Measurements from ENCODE around the gene CAMK4. TPM values are rescaled to one million over a fixed set of nuclear protein-coding genes. Genes with fewer than 3 reads are reported as not detected.

The CAMK4 gene
- total RNA-seq, 1 donor from 2014 or later = 3.8 TPM

- Mint-ChIP-seq H3K27me3 (ENCODE audit: low read depth, unreplicated experiment) (no peaks in the 10 kb centered on the region), H3K4me1 (ENCODE audit: low read depth, unreplicated experiment) (no peaks in the 10 kb centered on the region), H3K4me3 (ENCODE audit: unreplicated experiment) (no peak overlapping the region), H3K9me3 (ENCODE audit: unreplicated experiment) (no peaks in the 10 kb centered on the region), H3K36me3 (ENCODE audit: low read depth, unreplicated experiment) (no peaks in the 10 kb centered on the region), H3K27ac (ENCODE audit: unreplicated experiment) (no peak overlapping the region)
- Histone ChIP-seq H2AFZ (ENCODE audit: low read depth, low read length) (no peak overlapping the region), H4K20me1 (ENCODE audit: insufficient read depth, low read length) (no peaks in the 10 kb centered on the region), H3K79me2 (ENCODE audit: insufficient read depth, low read length) (no peaks in the 10 kb centered on the region), H3K27me3 (ENCODE audit: insufficient read depth, low read length) (no peaks in the 10 kb centered on the region), H3K4me3 (ENCODE audit: insufficient read depth, low read depth, low read length) (no peak overlapping the region), H3K4me1 (ENCODE audit: insufficient read depth, low read length) (no peaks in the 10 kb centered on the region), H3K4me2 (ENCODE audit: low read length) (no peak overlapping the region), H3K36me3 (ENCODE audit: insufficient read depth, low read length) (no peaks in the 10 kb centered on the region), H3K27ac (ENCODE audit: low read depth, low read length) (no peak overlapping the region), H3K9ac (ENCODE audit: low read length) (no peak overlapping the region), H3K9me3 (ENCODE audit: insufficient read depth, low read depth, low read length) (no peaks in the 10 kb centered on the region)
- DNase-seq (ENCODE audit: low read depth) (peak; percentile 64), FAIRE-seq (no peak)
- TF ChIP-seq EZH2 (IDR thresholded peaks at IDR 0.05; ENCODE audit: insufficient read depth, low read length) = no peak
- TF ChIP-seq CTCF (IDR thresholded peaks at IDR 0.05; ENCODE audit: insufficient read depth, low read depth, low read length) = no peak
Observed at GRCh38 chr5:111277061-111277460, 52.9 kb downstream of the CAMK4 start.

- no peak for FAIRE-seq
- no peak for DNase-seq (ENCODE audit: low read depth)
- H3K27me3 Mint-ChIP-seq (ENCODE audit: low read depth, unreplicated experiment) = no peaks in the 10 kb centered on the region
Observed at GRCh38 chr5:111278858-111279504, 54.8 kb downstream of the CAMK4 start.

More at GRCh38 chr5:111278858-111279504, 54.8 kb downstream of the CAMK4 start:
- H3K4me3 Mint-ChIP-seq (ENCODE audit: unreplicated experiment) = no peak overlapping the region
- Histone ChIP-seq H2AFZ (ENCODE audit: low read depth, low read length) (no peak overlapping the region), H3K9me3 (ENCODE audit: insufficient read depth, low read depth, low read length) (no peaks in the 10 kb centered on the region), H3K9ac (ENCODE audit: low read length) (no peak overlapping the region), H3K79me2 (ENCODE audit: insufficient read depth, low read length) (no peaks in the 10 kb centered on the region), H3K4me1 (ENCODE audit: insufficient read depth, low read length) (no peaks in the 10 kb centered on the region), H3K36me3 (ENCODE audit: insufficient read depth, low read length) (no peaks in the 10 kb centered on the region), H4K20me1 (ENCODE audit: insufficient read depth, low read length) (no peaks in the 10 kb centered on the region), H3K4me3 (ENCODE audit: insufficient read depth, low read depth, low read length) (no peak overlapping the region), H3K4me2 (ENCODE audit: low read length) (no peak overlapping the region), H3K27ac (ENCODE audit: low read depth, low read length) (no peak overlapping the region), H3K27me3 (ENCODE audit: insufficient read depth, low read length) (no peaks in the 10 kb centered on the region)
- TF ChIP-seq CTCF (IDR thresholded peaks at IDR 0.05; ENCODE audit: insufficient read depth, low read depth, low read length) = peak; percentile 58
- no peak for TF ChIP-seq EZH2 (IDR thresholded peaks at IDR 0.05; ENCODE audit: insufficient read depth, low read length)
- no peaks in the 10 kb centered on the region for H3K36me3 Mint-ChIP-seq (ENCODE audit: low read depth, unreplicated experiment)
- no peaks in the 10 kb centered on the region for H3K9me3 Mint-ChIP-seq (ENCODE audit: unreplicated experiment)
- H3K27ac Mint-ChIP-seq (ENCODE audit: unreplicated experiment) = no peak overlapping the region
- H3K4me1 Mint-ChIP-seq (ENCODE audit: low read depth, unreplicated experiment) = no peaks in the 10 kb centered on the region
